Stimulated activated CD8-positive, alpha-beta memory T cell treated with anti-CD3 and anti-CD28 coated beads, Interleukin-7, amount 100 ng/mL, for 24 hours (primary cell): ENCODE measurements around the gene TSC22D1.
"Not testable (repeated sequence)": the region's sequence is repeated elsewhere in the genome, so short reads cannot be mapped to it uniquely, and the experiment has no call there.

Source experiments
- DNase-seq: peaks from one replicate; pipeline ENCODE4 v3.0.0-alpha.2; 2020; ENCODE audit warnings: low read depth

TSC22D1 gene

GRCh38 chr13:44575741-44576350 lies at the start of gene TSC22D1:
Gene TSC22D1 (minus strand): TSS chr13:44576330. CDS start chr13:44576074, 256 bp downstream.
- peak; percentile 23 for DNase-seq

GRCh38 chr13:44622708-44623107 lies 46.6 kb upstream of the TSC22D1 start:
- no peak for DNase-seq

GRCh38 chr13:44622261-44622660 lies 46.1 kb upstream of the TSC22D1 start:
- no peak for DNase-seq

GRCh38 chr13:44620057-44620456 lies 43.9 kb upstream of the TSC22D1 start:
- DNase-seq, result no peak

- DNase-seq, result no peak
Measured at GRCh38 chr13:44619651-44620050, 43.5 kb upstream of the TSC22D1 start.

- no peak for DNase-seq
Measured at GRCh38 chr13:44618326-44618725, 42.2 kb upstream of the TSC22D1 start.

GRCh38 chr13:44617648-44618047 lies 41.5 kb upstream of the TSC22D1 start:
- no peak for DNase-seq

- no peak for DNase-seq
Measured at GRCh38 chr13:44609137-44609536, 33.0 kb upstream of the TSC22D1 start.

- DNase-seq, result no peak
Measured at GRCh38 chr13:44605721-44606120, 29.6 kb upstream of the TSC22D1 start.

GRCh38 chr13:44605275-44605674 lies 29.1 kb upstream of the TSC22D1 start:
- DNase-seq, result no peak

GRCh38 chr13:44601586-44601985 lies 25.5 kb upstream of the TSC22D1 start:
- no peak for DNase-seq

GRCh38 chr13:44593861-44594592 lies 17.9 kb upstream of the TSC22D1 start:
- DNase-seq, result not testable (repeated sequence)

- no peak for DNase-seq
Measured at GRCh38 chr13:44592216-44592847, 16.2 kb upstream of the TSC22D1 start.

GRCh38 chr13:44591316-44591715 lies 15.2 kb upstream of the TSC22D1 start:
- no peak for DNase-seq

GRCh38 chr13:44583137-44583536 lies 7.0 kb upstream of the TSC22D1 start:
- no peak for DNase-seq

GRCh38 chr13:44578067-44578400 lies 1.9 kb upstream of the TSC22D1 start:
- DNase-seq, result no peak

- peak; percentile 88 for DNase-seq
Measured at GRCh38 chr13:44577236-44578066, 1.3 kb upstream of the TSC22D1 start.

GRCh38 chr13:44576351-44577235 lies 463 bp upstream of the TSC22D1 start:
- peak; percentile 6 for DNase-seq

GRCh38 chr13:44575035-44575434 lies 1.1 kb downstream of the TSC22D1 start:
- no peak for DNase-seq

- DNase-seq, result no peak
Measured at GRCh38 chr13:44574466-44574855, 1.7 kb downstream of the TSC22D1 start.

- no peak for DNase-seq
Measured at GRCh38 chr13:44573790-44574465, 2.2 kb downstream of the TSC22D1 start.
